Measurements from ENCODE around the gene BRAT1.
A peak's percentile ranks its signal among the peaks of the same experiment; 100 is the strongest.

BRAT1 gene

DNA sequence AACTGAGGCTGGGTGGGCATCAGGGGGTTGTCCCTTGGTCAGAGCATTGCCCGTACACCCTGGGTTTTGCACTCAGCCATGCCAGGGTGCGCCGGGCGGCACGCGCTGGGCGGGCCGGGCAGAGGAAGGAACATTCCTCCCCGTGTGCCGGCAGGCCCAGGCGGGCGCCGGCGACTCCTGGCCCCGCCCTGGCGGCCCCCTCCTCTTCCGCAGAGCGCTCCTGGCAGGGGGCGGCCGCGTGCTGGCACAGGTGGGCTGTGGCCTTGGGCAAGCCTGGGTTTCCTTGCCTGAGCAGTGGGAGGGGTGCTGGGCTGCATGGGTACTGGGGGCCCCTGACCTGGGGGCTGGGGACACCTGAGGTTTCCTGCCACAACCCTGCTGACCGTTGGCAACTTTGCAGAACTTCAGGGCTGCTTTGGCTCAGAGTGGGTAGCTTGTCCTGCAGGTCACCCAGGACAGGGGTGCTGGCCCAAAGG, 31.8 kb downstream of the BRAT1 start:
- DNase-seq = no peak

- peak in 1 of 2 donors; percentile 32 for DNase-seq
Observed at GRCh38 chr7:2522780-2523433, 32.4 kb downstream of the BRAT1 start.

GRCh38 chr7:2521952-2522591, 33.3 kb downstream of the BRAT1 start:
- DNase-seq = peak in 1 of 2 donors; percentile 56

DNA sequence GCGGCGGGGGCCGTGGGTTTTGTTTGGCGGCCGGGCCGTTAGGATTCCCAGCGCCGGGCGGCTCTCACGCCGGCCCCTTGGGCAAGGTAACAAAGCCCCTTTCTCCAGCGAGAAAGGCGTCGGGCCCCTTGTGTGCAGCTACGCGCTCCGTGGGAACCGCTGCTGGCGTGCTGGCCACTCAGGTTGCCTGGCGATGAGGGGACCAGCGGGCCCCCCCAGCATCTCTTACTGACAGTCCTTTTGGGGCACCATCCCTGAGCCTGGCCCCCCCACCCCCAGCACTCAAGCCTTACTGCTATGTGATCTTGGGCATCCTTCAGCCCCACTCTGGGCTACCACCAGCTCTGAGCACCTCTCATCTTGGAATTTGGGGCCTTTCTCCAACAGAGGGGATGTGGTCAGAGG, 34.0 kb downstream of the BRAT1 start:
- no peak for DNase-seq

DNA sequence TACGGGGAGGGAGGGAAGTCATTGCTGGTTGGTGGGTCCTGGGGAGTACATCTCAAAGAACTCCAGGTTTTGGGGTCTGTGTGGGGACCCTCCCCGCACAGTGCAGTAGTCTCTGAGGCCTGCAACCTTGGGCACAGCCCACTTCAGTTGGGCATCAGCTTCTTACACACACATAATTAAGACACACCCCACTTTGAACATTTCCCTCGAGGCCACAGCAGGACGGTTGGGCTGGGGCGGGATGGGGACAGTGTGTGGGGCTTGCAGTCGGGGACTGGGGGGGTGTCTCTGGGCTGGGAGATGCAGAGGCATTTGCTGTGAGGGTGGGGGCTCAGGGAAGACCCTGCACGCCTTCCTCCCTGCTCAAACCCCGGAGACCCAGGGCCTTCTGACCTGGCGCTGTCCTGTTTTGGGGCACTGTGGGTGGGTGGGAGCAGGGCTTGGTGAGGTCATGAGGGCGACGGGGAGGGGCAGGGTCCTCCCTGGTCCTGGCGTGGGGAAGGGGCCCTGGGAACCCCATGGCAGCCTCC, 34.5 kb downstream of the BRAT1 start:
- DNase-seq = no peak

DNA sequence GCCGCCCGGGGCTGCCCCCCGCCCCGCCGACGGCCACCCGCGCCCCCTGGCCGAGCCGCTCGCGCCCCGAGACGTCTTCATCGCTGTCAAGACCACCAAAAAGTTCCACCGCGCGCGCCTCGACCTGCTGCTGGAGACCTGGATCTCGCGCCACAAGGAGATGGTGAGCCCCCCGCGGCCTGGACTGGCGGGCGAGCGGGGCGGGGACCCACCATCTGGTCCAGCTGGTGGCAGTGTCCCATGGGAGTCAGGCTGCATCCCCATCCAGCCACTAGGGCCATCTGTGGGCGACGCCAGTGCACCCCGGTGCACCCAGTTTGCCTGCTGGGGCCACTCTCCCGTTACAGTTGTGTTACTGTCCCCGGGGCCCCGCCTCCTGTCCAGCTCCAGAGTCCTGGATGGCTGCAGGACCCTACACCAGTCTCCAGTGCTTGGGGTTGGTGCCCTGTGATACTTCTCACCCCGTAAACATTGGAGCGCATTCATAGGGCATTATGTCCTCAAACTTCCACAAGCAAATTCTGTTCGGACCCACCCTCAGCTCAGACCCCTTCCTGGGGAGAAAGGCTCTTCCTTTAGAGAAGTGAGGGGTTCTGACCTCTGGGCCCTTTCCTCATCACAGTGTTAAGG, 35.1 kb downstream of the BRAT1 start:
- peak in 1 of 2 donors; percentile 26 for DNase-seq

DNA sequence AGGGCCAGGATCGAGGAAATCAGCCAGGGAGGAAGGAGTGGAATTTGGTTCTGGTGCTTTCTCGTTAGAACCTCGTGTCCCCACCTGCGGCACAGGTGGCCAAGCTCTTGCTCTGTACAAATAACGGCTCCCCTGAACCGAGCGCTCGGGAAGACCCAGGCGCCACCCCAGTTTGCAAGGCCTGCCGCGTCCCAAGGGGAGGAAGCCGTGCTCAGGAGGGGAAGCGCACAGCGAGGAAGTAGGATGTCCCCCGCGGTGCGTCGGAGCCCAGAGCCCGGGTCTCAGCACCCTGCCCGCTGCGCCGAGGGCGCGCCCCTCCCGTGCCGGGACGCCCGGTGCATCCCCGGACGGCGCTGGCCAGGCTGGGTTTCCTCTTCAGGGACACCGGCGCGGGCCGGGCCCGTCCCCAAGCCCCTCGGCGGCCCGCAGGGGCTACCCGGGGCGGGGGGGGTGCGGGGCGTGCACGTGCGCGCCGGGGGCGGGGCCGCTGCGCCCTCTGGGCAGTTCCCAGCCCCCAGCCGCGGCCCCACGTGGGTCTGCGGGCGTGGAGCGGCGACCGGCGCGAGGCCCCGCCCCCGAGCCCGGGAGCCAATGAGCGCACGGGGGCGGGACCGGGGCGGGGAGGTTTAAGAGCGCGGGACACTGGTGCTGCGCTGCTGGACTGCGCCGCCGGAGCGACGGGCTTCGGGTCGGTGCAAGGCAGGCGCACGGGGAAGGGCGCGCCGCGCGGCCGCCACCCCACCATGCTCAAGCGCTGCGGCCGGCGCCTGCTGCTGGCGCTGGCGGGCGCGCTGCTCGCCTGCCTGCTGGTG, 36.0 kb downstream of the BRAT1 start, which contains the start of gene LFNG:
Gene LFNG, plus strand, starts transcription at position 656 of the 812 bp plus-strand sequence. Its CDS starts 88 bp downstream, at position 744.
- peak; percentile 66 to 80 for DNase-seq

GRCh38 chr7:2518737-2519118, 36.6 kb downstream of the BRAT1 start:
- DNase-seq = no peak

DNA sequence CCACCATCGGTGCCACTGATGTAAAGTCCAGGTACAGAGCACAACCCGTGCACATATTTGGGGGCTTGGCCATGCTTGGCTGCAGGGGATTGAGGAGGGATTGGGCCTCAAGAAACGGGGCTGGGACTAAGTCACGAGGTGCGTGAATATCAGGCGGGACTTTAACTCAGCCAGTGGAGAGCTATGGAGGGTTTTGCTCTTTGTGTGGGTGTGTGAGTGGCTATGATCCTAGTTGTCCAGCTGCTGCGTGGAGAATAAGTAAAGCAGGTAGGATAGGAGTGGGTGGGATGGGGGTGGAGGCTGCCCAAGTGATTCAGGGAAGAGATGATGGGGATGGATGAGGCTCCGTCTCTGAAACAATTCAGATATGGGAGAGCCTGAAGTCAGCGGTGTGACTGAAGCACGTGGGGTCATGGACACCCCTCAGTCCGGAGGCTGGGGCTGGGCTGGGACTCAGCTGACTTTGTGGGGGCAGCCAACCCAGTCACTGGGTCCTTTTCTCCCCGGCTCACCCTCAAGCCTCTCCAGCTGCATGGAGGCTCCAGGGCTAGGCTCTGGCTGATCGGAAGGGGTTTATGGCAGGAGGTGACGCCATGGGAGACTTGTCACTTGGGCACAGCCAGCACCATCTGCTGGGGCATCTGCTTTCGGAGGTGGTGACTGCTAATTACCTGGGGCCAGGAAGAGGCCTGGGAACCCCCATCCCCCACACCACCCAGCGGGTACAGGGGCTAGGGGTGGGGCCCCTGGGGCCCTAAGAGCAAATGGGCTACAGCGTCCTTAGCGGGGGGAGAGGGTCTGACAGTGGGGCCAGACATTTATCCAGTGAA, 37.4 kb downstream of the BRAT1 start:
- DNase-seq = no peak

- DNase-seq = no peak
Observed at GRCh38 chr7:2517026-2517425, 38.3 kb downstream of the BRAT1 start.

- DNase-seq = no peak
Observed at GRCh38 chr7:2516194-2516555, 39.1 kb downstream of the BRAT1 start.

DNA sequence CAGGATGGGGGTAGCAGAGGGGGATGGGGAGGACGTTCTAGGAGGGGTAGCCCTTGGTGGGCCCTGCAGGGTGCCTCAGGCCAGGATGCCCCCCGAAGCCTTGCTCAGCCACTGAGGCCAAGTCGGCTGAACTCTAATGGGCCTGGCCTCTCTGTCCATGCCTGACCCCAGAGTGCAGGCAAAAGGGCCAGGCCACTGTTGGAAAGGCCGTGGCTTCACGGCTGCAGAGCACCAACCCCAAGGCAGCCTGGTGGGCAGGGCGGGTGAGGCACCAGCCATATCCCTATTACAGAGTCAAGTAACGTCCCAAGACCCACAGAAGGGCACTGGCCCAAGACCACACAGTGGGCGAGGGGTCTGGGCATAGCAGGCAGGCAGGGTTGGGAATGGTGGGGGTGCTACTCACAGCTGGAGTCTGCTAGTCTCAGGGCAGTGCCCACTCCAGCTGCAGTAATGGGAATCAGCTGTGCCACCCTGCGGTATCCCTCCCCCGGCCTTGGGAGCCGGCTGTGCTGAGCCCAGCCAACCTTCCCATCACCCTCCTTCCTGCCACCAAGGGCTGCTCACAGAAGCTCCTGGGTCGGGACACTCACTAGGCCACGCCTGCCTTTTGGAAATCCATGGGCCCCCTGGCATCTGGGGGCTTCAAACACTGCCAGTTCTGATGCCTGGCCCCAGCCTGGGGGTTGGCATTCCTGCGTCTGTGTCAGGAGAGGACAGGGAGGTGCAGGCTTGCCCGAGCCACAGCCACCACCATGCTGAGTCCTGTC, 39.7 kb downstream of the BRAT1 start:
- no peak for DNase-seq

- DNase-seq = no peak
Observed at GRCh38 chr7:2514473-2515423, 40.6 kb downstream of the BRAT1 start.

DNA sequence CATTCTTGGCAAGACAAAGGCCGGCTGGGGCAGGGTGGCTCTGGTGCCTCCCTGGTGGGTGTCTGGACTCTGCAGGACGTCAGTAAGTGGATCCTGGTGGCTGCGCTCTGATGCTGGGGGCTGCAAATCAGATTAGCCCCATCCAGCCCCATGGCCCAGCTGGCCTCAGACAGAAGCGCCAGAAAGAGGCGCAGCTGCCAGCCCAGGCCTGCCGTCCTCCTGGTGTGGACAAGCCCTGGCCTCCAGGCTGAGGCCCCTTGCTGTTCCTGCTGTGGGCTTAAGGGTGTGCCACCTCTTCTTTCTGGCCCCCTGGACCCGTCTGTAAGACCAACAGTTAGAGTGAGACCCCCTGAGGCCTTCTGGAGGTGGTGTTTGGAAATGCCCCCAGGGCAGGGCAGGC, 41.6 kb downstream of the BRAT1 start:
- DNase-seq = no peak

GRCh38 chr7:2512713-2513112, 42.6 kb downstream of the BRAT1 start:
- DNase-seq = no peak

DNA sequence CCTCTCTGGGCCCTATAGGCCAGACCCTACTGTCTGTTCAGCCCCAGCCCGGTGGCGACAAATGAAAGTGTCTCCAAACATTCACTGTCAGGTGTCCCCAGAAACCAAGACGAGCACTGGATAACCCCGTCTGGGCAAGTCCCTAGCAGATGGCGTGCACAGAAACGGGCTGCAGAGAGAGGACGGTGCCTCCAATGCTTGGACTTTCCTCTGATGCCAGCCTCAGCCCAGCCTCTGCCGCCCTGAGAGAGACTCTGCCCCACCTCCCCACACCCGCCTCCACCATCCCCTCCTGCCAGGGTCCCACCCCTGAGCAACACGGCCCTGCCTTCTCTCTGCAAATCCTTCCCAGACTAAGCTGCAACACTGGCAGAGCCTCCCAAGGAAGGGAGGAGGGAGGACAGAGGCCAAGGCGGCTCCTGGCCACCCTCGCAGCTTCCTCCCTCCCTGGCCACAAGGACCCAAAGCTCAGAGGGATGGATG, 43.1 kb downstream of the BRAT1 start:
- DNase-seq = no peak

GRCh38 chr7:2511769-2512168, 43.6 kb downstream of the BRAT1 start:
- DNase-seq = no peak

DNA sequence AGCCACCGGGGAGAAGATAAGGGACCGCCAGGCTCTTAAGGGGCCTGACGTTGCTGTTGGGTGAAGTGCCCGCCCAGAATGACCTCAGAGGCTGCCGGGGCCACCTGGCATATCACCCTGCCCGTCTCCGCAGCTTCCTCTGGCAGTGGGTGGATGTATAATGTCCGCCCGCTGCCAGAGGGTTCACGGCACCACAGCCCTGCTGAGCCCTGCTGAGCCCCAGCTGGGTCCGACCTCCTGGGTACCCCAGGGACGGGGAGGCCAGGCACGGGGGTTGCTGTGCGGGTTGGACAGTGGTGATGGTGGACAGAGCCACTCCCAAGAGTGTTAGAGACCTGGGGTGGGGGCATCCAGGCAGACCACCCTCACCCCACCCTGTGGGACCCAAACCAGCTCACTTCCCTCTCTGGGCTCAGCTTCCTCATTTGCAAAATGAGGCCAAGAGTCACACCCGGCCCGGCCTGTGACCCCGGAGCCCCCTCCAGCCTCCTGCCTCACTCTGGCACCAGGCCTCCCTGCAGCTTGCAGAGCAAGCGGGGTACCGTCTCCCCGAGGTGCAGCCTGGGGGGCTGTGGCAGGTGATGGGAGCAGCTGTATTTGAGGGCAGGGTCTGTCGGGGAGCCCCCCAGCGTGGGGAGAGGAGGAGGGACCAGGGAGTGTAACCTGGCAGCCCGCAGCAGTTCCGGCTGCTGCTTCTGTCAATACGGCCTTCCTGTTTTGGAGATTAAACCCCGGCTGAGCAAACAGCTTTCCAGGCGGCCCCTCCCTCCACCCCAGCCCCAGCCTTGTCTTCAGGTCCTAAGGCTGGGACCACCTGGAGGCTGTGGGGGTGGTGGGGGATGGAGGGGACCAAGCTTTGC, 44.2 kb downstream of the BRAT1 start:
- DNase-seq = peak in 1 of 2 donors; percentile 51

Data from stimulated activated CD4-positive, alpha-beta T cell treated with anti-CD3 and anti-CD28 coated beads, Interleukin-2, amount 100 ng/mL, for 48 hours (primary cell).